Skeletal muscle tissue (tissue), 4 donors: ENCODE measurements around the gene BLCAP. TPM values are rescaled to one million over a fixed set of nuclear protein-coding genes. Genes with fewer than 3 reads are reported as not detected.

Source experiments
- H3K27ac ChIP-seq: one replicate; pipeline ENCODE4 v1.7.0; 2013; ENCODE audit warnings: mild to moderate bottlenecking, low read depth, low read length, inconsistent platforms
- H3K27me3 ChIP-seq, 3 donors: one replicate each; pipeline ENCODE4 v1.7.0; 2013; ENCODE audit warnings: low read length in 3 of 3; ENCODE audit not compliant: control insufficient read depth in 3 of 3, insufficient read depth in 3 of 3
- H3K36me3 ChIP-seq, 3 donors: one replicate each; pipeline ENCODE4 v1.7.0; 2013; ENCODE audit warnings: low read length in 3 of 3; ENCODE audit not compliant: control insufficient read depth in 3 of 3, insufficient read depth in 3 of 3
- H3K4me1 ChIP-seq, 3 donors: one replicate each; pipeline ENCODE4 v1.7.0; 2013; ENCODE audit warnings: low read length in 3 of 3, mild to moderate bottlenecking in 3 of 3; ENCODE audit not compliant: control insufficient read depth in 3 of 3, insufficient read depth in 3 of 3
- H3K4me3 ChIP-seq, 3 donors: one replicate each; pipeline ENCODE4 v1.7.0; 2013; ENCODE audit warnings: low read length in 3 of 3
- H3K9ac ChIP-seq, 3 donors: one replicate each; pipeline ENCODE4 v1.7.0; 2013; ENCODE audit warnings: low read length in 3 of 3, mild to moderate bottlenecking in 3 of 3, moderate library complexity in 2 of 3, low read depth in 1 of 3
- H3K9me3 ChIP-seq, 3 donors: one replicate each; pipeline ENCODE4 v1.7.0; 2013; ENCODE audit warnings: low read length in 3 of 3; ENCODE audit not compliant: control insufficient read depth in 3 of 3
- total RNA-seq: library from RNA; depleted of rRNA; stranded (reverse); fragments of >200 nt; gene quantifications from one replicate; pipeline ENCODE4 v1.2.3, GENCODE V29; 2014
- donor health status: Osteomylitis.

BLCAP gene
- total RNA-seq, 1 donor from 2014 or later, result 241 TPM

- H3K9ac ChIP-seq, result peak overlapping the region; percentile 4 to 64 (median 40)
- peak overlapping the region; percentile 24 to 62 (median 35) for H3K4me3 ChIP-seq
- no peaks in the 10 kb centered on the region for H3K9me3 ChIP-seq
- peaks cover 28 to 33% (median 32%) of the 10 kb centered on the region in 3 donors for H3K36me3 ChIP-seq
- H3K27ac ChIP-seq, result peak overlapping the region; percentile 55
- H3K4me1 ChIP-seq, result peaks cover 69 to 88% (median 81%) of the 10 kb centered on the region in 3 donors
- H3K27me3 ChIP-seq, result no peaks in the 10 kb centered on the region
Observed at GRCh38 chr20:37518606-37519507, 8.8 kb downstream of the BLCAP start.

DNA sequence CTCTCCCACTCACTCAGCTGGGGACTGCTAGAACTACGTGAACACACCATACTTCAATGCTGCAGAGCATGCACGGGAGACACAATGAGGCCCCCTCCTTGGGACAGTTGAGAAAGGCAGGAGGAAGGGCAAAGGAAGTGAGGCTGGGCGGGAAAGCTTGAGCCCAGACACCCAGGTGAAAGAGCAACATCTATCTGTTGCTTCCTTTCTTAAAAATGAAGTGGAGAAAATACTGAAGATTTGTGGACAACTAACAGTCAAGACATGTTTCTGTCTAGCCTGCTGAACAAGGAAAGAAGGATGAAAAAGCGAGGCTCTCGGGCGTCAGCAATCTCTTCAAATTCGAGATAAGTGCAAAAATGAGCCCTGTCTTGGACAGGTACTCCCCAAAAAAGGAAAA lies 9.6 kb downstream of the BLCAP start:
- Histone ChIP-seq H3K4me1 (peaks cover 66 to 88% (median 73%) of the 10 kb centered on the region in 3 donors), H3K9me3 (no peaks in the 10 kb centered on the region), H3K27me3 (no peaks in the 10 kb centered on the region), H3K4me3 (peak overlapping the region in 1 of 3 donors; percentile 27), H3K27ac (peak overlapping the region; percentile 7), H3K9ac (no peak overlapping the region), H3K36me3 (peaks cover 33 to 36% (median 33%) of the 10 kb centered on the region in 3 donors)

DNA sequence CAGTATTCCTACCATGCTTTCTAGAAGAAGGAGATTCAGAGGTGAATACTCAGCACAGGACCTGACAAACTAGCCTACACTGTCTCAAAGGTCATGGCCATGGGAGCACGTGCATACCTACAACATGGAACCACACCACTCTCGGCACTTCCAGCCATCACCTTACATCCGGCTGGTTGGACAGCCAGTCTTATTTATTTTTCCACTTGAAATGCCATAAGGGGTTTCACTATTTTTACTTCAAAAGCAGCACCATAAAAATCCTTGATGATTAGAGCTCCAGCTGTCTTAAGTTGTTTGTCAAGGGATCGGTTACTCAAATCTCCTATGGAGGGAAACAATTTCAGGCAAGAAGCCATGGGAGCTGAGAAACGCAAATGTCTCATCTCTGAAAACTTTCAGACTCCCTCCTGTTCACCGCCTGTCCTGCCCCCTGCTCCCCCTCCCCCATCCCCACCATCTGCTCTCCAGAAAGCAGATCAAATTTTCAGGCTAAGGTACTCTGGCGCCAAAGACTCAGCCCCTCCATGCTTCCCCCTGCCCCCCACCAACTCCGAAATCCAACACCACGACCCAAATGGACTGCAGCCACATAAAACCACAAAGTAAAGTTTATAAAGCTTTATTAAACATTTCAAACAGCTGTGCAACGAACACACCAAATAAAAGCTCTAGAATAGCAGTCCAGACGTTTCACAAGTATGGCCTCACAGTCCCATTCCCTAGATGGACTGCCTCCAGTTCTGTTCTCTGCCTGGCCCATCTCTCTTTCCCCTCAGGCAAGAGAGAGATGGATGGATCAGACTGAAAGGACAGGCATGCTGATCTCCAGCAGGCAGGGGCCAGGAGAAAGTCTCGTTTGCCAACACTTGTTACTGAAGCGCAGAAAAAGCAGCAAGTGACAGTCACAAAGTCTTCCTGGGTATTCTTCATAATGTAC lies 10.6 kb downstream of the BLCAP start:
- Histone ChIP-seq H3K9ac (peak overlapping the region in 1 of 3 donors; percentile 36), H3K27ac (peak overlapping the region; percentile 54), H3K4me3 (peak overlapping the region in 2 of 3 donors; percentile 12 to 17), H3K9me3 (no peaks in the 10 kb centered on the region), H3K4me1 (peaks cover 60 to 83% (median 69%) of the 10 kb centered on the region in 3 donors), H3K27me3 (no peaks in the 10 kb centered on the region), H3K36me3 (peaks cover 33 to 39% (median 36%) of the 10 kb centered on the region in 3 donors)

DNA sequence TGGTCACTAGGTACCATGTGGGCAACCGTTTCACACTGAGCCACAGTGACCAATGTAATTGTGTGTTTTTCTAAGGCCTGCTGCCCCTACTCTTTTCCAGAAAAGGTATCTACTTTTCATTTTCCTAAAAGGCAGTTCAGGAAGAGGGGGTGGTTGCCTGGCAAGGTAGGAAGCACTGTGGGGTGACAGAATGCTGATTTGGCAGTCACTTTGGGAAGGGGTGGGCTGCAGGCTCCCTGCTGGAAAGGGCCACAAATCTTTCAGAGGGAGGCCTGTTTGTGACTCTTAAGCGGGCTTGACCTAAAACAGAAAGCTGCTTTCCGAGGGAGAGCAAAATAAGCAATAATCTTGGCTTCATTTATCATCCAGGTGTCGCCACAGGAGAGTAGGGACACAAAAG lies 11.8 kb downstream of the BLCAP start:
- Histone ChIP-seq H3K36me3 (peaks cover 33 to 51% (median 42%) of the 10 kb centered on the region in 3 donors), H3K27me3 (no peaks in the 10 kb centered on the region), H3K4me1 (peaks cover 55 to 76% (median 64%) of the 10 kb centered on the region in 3 donors), H3K9me3 (no peaks in the 10 kb centered on the region), H3K27ac (no peak overlapping the region), H3K9ac (no peak overlapping the region), H3K4me3 (no peak overlapping the region)

GRCh38 chr20:37513779-37514359 lies 13.8 kb downstream of the BLCAP start:
- no peaks in the 10 kb centered on the region for H3K27me3 ChIP-seq
- peaks cover 35 to 58% (median 47%) of the 10 kb centered on the region in 3 donors for H3K4me1 ChIP-seq
- peaks cover 38 to 58% (median 44%) of the 10 kb centered on the region in 3 donors for H3K36me3 ChIP-seq
- no peak overlapping the region for H3K4me3 ChIP-seq
- H3K9me3 ChIP-seq, result no peaks in the 10 kb centered on the region
- no peak overlapping the region for H3K27ac ChIP-seq
- peak overlapping the region in 1 of 3 donors; percentile 19 for H3K9ac ChIP-seq

- Histone ChIP-seq H3K4me3 (no peak overlapping the region), H3K4me1 (peaks cover 21 to 43% (median 29%) of the 10 kb centered on the region in 3 donors), H3K9me3 (no peaks in the 10 kb centered on the region), H3K36me3 (peaks cover 33 to 51% (median 35%) of the 10 kb centered on the region in 3 donors), H3K27me3 (no peaks in the 10 kb centered on the region), H3K9ac (no peak overlapping the region), H3K27ac (no peak overlapping the region)
Observed at GRCh38 chr20:37511610-37512275, 15.9 kb downstream of the BLCAP start.

DNA sequence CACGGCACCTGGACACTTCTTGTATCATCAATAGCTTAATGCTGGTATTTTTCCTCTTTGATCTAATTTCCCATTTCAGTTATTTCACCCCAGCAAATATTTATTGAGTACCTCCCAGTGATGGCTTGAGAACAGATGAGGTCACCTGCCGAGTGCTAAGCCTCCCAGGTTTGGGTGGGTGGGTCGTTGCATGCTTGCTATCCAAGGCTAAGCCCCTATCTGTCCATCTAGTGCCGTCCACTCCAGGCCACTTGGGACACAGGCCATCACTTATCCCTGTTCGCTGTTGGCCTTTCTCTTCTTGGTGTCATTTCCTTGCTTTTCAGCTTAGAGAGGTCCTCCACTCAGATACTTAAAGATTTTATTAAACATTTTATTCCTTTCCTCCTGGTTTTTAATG lies 17.4 kb downstream of the BLCAP start:
- Histone ChIP-seq H3K27me3 (no peaks in the 10 kb centered on the region), H3K36me3 (peaks cover 23 to 46% (median 32%) of the 10 kb centered on the region in 3 donors), H3K27ac (no peak overlapping the region), H3K9ac (no peak overlapping the region), H3K9me3 (no peaks in the 10 kb centered on the region), H3K4me3 (no peak overlapping the region), H3K4me1 (peaks cover 11 to 28% (median 18%) of the 10 kb centered on the region in 3 donors)

- Histone ChIP-seq H3K4me1 (peaks cover 4 to 6% (median 5%) of the 10 kb centered on the region in 3 donors), H3K27me3 (no peaks in the 10 kb centered on the region), H3K4me3 (no peak overlapping the region), H3K27ac (no peak overlapping the region), H3K9ac (no peak overlapping the region), H3K9me3 (no peaks in the 10 kb centered on the region), H3K36me3 (peaks cover 9 to 15% (median 12%) of the 10 kb centered on the region in 3 donors)
Observed at GRCh38 chr20:37506152-37506725, 21.4 kb downstream of the BLCAP start.
